Smooth muscle cell (in vitro differentiated cells): ENCODE results near the gene MEIOC. TPM values are rescaled to one million over a fixed set of nuclear protein-coding genes. Genes with fewer than 3 reads are reported as not detected.

Experiments used
- DNase-seq: peaks from one replicate; lab custom pipeline; 2025; ENCODE audit not compliant: unreplicated experiment; lab: John Stamatoyannopoulos, UW
- H2AFZ ChIP-seq: fragments of 200-600 bp; sonication (generic); 2 replicates; pipeline ENCODE4 v1.6.0; 2016; ENCODE audit warnings: antibody characterized with exemption, low read depth, mild to moderate bottlenecking
- H3F3A ChIP-seq: fragments of 200-600 bp; sonication (generic); 2 replicates; pipeline ENCODE4 v1.6.0; 2017; ENCODE audit warnings: antibody characterized with exemption, low read depth
- H3K27ac ChIP-seq: fragments of 200-600 bp; sonication (generic); 2 replicates; pipeline ENCODE4 v1.5.1; 2016; ENCODE audit warnings: low read depth, mild to moderate bottlenecking
- H3K27me3 ChIP-seq: fragments of 200-600 bp; sonication (generic); 2 replicates; pipeline ENCODE4 v1.6.1; 2016; ENCODE audit warnings: low read depth, mild to moderate bottlenecking
- H3K36me3 ChIP-seq: fragments of 200-600 bp; sonication (generic); 2 replicates; pipeline ENCODE4 v1.5.1; 2016; ENCODE audit warnings: low read depth
- H3K4me1 ChIP-seq: fragments of 200-600 bp; sonication (generic); 2 replicates; pipeline ENCODE4 v1.5.1; 2016; ENCODE audit warnings: low read depth
- H3K4me2 ChIP-seq: fragments of 200-600 bp; sonication (generic); 2 replicates; pipeline ENCODE4 v1.6.0; 2016; ENCODE audit warnings: mild to moderate bottlenecking
- H3K4me3 ChIP-seq: fragments of 200-600 bp; sonication (generic); 2 replicates; pipeline ENCODE4 v1.5.1; 2016; ENCODE audit warnings: mild to moderate bottlenecking
- H3K79me2 ChIP-seq: fragments of 200-600 bp; sonication (generic); 2 replicates; pipeline ENCODE4 v1.6.0; 2016; ENCODE audit warnings: low read depth, mild to moderate bottlenecking
- H3K9ac ChIP-seq: fragments of 200-600 bp; sonication (generic); 2 replicates; pipeline ENCODE4 v1.6.0; 2016; ENCODE audit warnings: low read depth
- H3K9me3 ChIP-seq: fragments of 200-600 bp; sonication (generic); replicated peaks from 2 replicates; pipeline ENCODE4 v1.5.1; 2016; ENCODE audit warnings: low read depth
- H4K20me1 ChIP-seq: fragments of 200-600 bp; sonication (generic); 2 replicates; pipeline ENCODE4 v1.6.0; 2016; ENCODE audit warnings: low read depth
- WGBS: methylation state at CpG from one replicate; pipeline ENCODE4 v1.1.7; 2016; ENCODE audit warnings: low lambda C conversion rate; 5-methylcytosine and 5-hydroxymethylcytosine counted together
- polyA plus RNA-seq: library from polyadenylated mRNA; unstranded; fragments of >200 nt; fragmentation: Nextera tagmentation; extraction: Ambion mirVana; gene quantifications from 2 replicates; pipeline ENCODE4 v1.2.1, GENCODE V29; 2016
- total RNA-seq: library from RNA; depleted of rRNA; stranded (reverse); fragments of >200 nt; gene quantifications from 2 replicates; pipeline ENCODE4 v1.2.3, GENCODE V29; 2014
- TF ChIP-seq, protein P1 (sequence below): fragments of 200-600 bp; sonication (generic); IDR thresholded peaks from 2 replicates; pipeline ENCODE4 v1.5.1; 2017; ENCODE audit warnings: borderline replicate concordance, mild to moderate bottlenecking, antibody characterized with exemption; ENCODE audit not compliant: insufficient read depth, poor library complexity, severe bottlenecking

Gene MEIOC
- total and polyA plus RNA-seq, 2 experiments from 2014 or later: not detected

DNA sequence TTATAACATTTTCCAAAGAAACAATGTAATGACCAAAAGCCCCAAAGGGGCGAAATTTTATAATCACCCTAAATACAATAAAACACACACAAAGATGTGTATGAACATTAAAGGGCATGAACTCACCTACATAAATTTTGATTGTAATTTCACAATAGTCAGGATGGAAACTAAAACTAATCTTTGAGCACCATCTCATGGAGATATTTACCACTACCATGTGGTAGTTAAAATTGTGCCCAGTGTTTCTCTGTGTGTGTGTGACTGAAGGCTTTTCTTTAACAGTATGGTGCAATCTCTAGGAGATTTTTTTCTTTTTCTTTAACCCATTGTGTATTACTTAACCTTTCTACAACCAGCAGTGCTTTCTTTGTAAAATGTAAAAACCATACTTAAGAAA is 19.7 kb upstream of the MEIOC start:
- DNase-seq: no peak
- 68% methylated on average over 1 of the region's 1 CpG for WGBS
- TF ChIP-seq, protein P1, sequence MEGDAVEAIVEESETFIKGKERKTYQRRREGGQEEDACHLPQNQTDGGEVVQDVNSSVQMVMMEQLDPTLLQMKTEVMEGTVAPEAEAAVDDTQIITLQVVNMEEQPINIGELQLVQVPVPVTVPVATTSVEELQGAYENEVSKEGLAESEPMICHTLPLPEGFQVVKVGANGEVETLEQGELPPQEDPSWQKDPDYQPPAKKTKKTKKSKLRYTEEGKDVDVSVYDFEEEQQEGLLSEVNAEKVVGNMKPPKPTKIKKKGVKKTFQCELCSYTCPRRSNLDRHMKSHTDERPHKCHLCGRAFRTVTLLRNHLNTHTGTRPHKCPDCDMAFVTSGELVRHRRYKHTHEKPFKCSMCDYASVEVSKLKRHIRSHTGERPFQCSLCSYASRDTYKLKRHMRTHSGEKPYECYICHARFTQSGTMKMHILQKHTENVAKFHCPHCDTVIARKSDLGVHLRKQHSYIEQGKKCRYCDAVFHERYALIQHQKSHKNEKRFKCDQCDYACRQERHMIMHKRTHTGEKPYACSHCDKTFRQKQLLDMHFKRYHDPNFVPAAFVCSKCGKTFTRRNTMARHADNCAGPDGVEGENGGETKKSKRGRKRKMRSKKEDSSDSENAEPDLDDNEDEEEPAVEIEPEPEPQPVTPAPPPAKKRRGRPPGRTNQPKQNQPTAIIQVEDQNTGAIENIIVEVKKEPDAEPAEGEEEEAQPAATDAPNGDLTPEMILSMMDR: peak; percentile 72

DNA sequence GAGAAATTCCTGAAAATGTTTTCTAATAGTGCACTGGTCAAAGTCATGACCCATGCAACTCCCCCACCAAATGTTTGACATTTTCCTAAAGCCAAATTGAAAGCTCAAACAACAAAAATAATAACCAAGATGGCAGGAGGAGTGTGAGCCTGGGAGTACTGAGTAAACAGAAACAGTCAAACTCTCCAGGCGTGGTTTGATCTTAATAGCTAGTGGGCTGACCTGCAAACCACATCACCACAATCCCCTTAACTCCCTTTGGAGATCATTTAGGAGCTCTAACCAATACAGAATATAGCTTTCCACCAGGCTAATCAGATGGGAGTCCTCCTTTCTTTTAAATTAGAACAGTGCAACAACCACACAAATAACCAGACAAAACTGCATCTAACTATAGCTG is 19.2 kb upstream of the MEIOC start:
- Histone ChIP-seq H3K27ac (no peak overlapping the region), H3F3A (no peaks in the 10 kb centered on the region), H3K4me3 (no peak overlapping the region), H2AFZ (no peak overlapping the region), H3K4me2 (no peak overlapping the region), H3K79me2 (no peaks in the 10 kb centered on the region), H3K27me3 (no peaks in the 10 kb centered on the region), H3K4me1 (no peaks in the 10 kb centered on the region), H3K9me3 (no peaks in the 10 kb centered on the region), H3K36me3 (no peaks in the 10 kb centered on the region), H3K9ac (no peak overlapping the region), H4K20me1 (no peaks in the 10 kb centered on the region)
- TF ChIP-seq, protein P1: no peak
- 80% methylated on average over 1 of the region's 1 CpG for WGBS
- no peak for DNase-seq

More for the DNA sequence above, 19.7 kb upstream of the MEIOC start:
- Histone ChIP-seq H4K20me1 (no peaks in the 10 kb centered on the region), H3K4me1 (no peaks in the 10 kb centered on the region), H3K36me3 (no peaks in the 10 kb centered on the region), H3K79me2 (no peaks in the 10 kb centered on the region), H2AFZ (no peak overlapping the region), H3K9ac (no peak overlapping the region), H3F3A (no peaks in the 10 kb centered on the region), H3K4me3 (no peak overlapping the region), H3K9me3 (no peaks in the 10 kb centered on the region), H3K27ac (no peak overlapping the region), H3K4me2 (no peak overlapping the region), H3K27me3 (no peaks in the 10 kb centered on the region)

DNA sequence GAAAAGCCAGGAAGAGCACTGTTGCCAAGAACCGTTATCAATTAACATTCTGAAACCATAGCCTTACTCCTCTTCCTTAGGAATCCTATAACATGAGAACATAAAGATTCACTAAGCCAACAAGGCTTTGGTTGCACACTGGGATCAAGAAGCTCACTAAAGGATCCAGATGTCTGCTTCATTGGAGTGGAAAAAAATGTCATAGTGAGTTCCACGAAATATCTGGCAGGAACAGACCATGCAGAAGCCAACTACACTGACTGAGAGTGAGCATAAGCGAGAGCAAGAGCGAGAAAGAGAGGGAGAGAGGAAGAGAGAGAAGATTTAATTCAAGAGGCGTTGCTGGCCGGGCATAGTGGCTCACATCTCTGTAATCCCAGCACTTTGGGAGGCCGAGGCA is 13.4 kb upstream of the MEIOC start:
- TF ChIP-seq, protein P1: no peak
- Histone ChIP-seq H3K4me2 (no peak overlapping the region), H3K79me2 (no peaks in the 10 kb centered on the region), H4K20me1 (no peaks in the 10 kb centered on the region), H3F3A (no peaks in the 10 kb centered on the region), H3K36me3 (no peaks in the 10 kb centered on the region), H2AFZ (no peak overlapping the region), H3K27ac (no peak overlapping the region), H3K27me3 (no peaks in the 10 kb centered on the region), H3K9me3 (no peaks in the 10 kb centered on the region), H3K4me3 (no peak overlapping the region), H3K9ac (no peak overlapping the region), H3K4me1 (no peaks in the 10 kb centered on the region)
- DNase-seq: no peak
- 77% methylated on average over 7 of the region's 7 CpGs for WGBS

DNA sequence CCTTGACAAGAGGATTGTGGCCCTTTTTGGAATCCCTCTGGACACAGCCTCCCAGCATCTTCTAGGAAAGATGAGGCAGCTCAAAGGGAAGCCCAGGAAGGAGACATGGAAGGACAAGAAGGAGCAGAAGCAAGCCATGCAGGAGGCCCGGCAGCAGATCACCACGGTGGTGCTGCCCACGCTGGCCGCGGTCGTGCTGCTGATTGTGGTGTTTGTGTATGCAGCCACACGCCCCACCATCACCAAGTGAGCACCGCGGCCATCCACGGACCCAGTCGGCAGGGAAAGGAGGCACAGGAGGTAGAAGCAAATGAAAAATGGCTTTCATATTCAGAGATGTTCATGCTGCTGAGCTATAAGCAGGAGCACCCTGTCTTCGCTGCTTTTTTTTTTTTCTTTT is 10.9 kb upstream of the MEIOC start:
- Histone ChIP-seq H3K4me3 (no peak overlapping the region), H3K4me2 (no peak overlapping the region), H2AFZ (no peak overlapping the region), H3F3A (no peaks in the 10 kb centered on the region), H3K27ac (no peak overlapping the region), H3K9me3 (no peaks in the 10 kb centered on the region), H3K79me2 (no peaks in the 10 kb centered on the region), H3K4me1 (no peaks in the 10 kb centered on the region), H4K20me1 (no peaks in the 10 kb centered on the region), H3K36me3 (no peaks in the 10 kb centered on the region), H3K9ac (no peak overlapping the region), H3K27me3 (peaks cover 6% of the 10 kb centered on the region)
- 88% methylated on average over 12 of the region's 12 CpGs for WGBS
- TF ChIP-seq, protein P1: no peak
- no peak for DNase-seq
